ENCODE results near the gene MYH10. TPM values are rescaled to one million over a fixed set of nuclear protein-coding genes. Genes with fewer than 3 reads are reported as not detected.

Gene MYH10
- total and polyA plus RNA-seq, 7 donors: 1.8 to 34.2 (median 1.9) TPM

- H3K36me3 ChIP-seq (ENCODE audit: insufficient read depth in 1 of 2, low read depth in 1 of 2): no peaks in the 10 kb centered on the region
- H3K4me3 ChIP-seq: no peak overlapping the region
- H3K4me1 ChIP-seq: no peaks in the 10 kb centered on the region
- DNase-seq (no peak), ATAC-seq (no peak)
- H3K27me3 ChIP-seq (ENCODE audit: insufficient read depth in 3 of 3, low read length in 2 of 3): peaks cover 0 to 5% (median 2%) of the 10 kb centered on the region in 3 donors
- TF ChIP-seq, protein P1, sequence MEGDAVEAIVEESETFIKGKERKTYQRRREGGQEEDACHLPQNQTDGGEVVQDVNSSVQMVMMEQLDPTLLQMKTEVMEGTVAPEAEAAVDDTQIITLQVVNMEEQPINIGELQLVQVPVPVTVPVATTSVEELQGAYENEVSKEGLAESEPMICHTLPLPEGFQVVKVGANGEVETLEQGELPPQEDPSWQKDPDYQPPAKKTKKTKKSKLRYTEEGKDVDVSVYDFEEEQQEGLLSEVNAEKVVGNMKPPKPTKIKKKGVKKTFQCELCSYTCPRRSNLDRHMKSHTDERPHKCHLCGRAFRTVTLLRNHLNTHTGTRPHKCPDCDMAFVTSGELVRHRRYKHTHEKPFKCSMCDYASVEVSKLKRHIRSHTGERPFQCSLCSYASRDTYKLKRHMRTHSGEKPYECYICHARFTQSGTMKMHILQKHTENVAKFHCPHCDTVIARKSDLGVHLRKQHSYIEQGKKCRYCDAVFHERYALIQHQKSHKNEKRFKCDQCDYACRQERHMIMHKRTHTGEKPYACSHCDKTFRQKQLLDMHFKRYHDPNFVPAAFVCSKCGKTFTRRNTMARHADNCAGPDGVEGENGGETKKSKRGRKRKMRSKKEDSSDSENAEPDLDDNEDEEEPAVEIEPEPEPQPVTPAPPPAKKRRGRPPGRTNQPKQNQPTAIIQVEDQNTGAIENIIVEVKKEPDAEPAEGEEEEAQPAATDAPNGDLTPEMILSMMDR (IDR thresholded peaks at IDR 0.05): no peak
- H3K27ac ChIP-seq: no peak overlapping the region
- 41 to 51% (median 49%) methylated on average over 4 of the region's 4 CpGs for WGBS, 3 donors
- intact Hi-C loops (cut with DNase I): no loop called here
- no peaks in the 10 kb centered on the region for H3K9me3 ChIP-seq
Measured at GRCh38 chr17:8651013-8651412, 20.5 kb upstream of the MYH10 start.

GRCh38 chr17:8650119-8650499 lies 19.6 kb upstream of the MYH10 start:
- peaks cover 0 to 5% (median 2%) of the 10 kb centered on the region in 3 donors for H3K27me3 ChIP-seq (ENCODE audit: insufficient read depth in 3 of 3, low read length in 2 of 3)
- no peak overlapping the region for H3K4me3 ChIP-seq
- TF ChIP-seq, protein P1 (IDR thresholded peaks at IDR 0.05): no peak
- DNase-seq: no peak
- no peaks in the 10 kb centered on the region for H3K36me3 ChIP-seq (ENCODE audit: insufficient read depth in 1 of 2, low read depth in 1 of 2)
- H3K27ac ChIP-seq: no peak overlapping the region
- WGBS, 3 donors: 57 to 96% (median 83%) methylated on average over 1 of the region's 1 CpG
- no peaks in the 10 kb centered on the region for H3K9me3 ChIP-seq
- ATAC-seq: no peak
- H3K4me1 ChIP-seq: no peaks in the 10 kb centered on the region
- intact Hi-C loops (cut with DNase I): no loop called here

GRCh38 chr17:8649157-8650118 lies 18.9 kb upstream of the MYH10 start:
- peak; percentile 36 to 92 (median 64) for ATAC-seq
- intact Hi-C loops (cut with DNase I): no loop called here
- peak in 1 of 2 donors; percentile 43 for DNase-seq
- Histone ChIP-seq H3K27ac (no peak overlapping the region), H3K4me1 (no peaks in the 10 kb centered on the region), H3K36me3 (ENCODE audit: insufficient read depth in 1 of 2, low read depth in 1 of 2) (no peaks in the 10 kb centered on the region), H3K9me3 (no peaks in the 10 kb centered on the region), H3K27me3 (ENCODE audit: insufficient read depth in 3 of 3, low read length in 2 of 3) (peaks cover 0 to 5% (median 2%) of the 10 kb centered on the region in 3 donors), H3K4me3 (no peak overlapping the region)
- 44 to 63% (median 58%) methylated on average over 17 of the region's 17 CpGs for WGBS, 3 donors
- TF ChIP-seq, protein P1 (IDR thresholded peaks at IDR 0.05): no peak

GRCh38 chr17:8647956-8648355 lies 17.4 kb upstream of the MYH10 start:
- DNase-seq (no peak), ATAC-seq (no peak)
- H3K4me3 ChIP-seq: no peak overlapping the region
- intact Hi-C loops (cut with DNase I): no loop called here
- WGBS, 3 donors: 84 to 90% (median 89%) methylated on average over 7 of the region's 7 CpGs
- H3K27ac ChIP-seq: no peak overlapping the region
- H3K9me3 ChIP-seq: no peaks in the 10 kb centered on the region
- TF ChIP-seq, protein P1 (IDR thresholded peaks at IDR 0.05): no peak
- H3K4me1 ChIP-seq: no peaks in the 10 kb centered on the region
- peaks cover 0 to 5% (median 2%) of the 10 kb centered on the region in 3 donors for H3K27me3 ChIP-seq (ENCODE audit: insufficient read depth in 3 of 3, low read length in 2 of 3)
- H3K36me3 ChIP-seq (ENCODE audit: insufficient read depth in 1 of 2, low read depth in 1 of 2): no peaks in the 10 kb centered on the region

Data from psoas muscle (tissue), 8 donors.